Hepatocyte (in vitro differentiated cells): ENCODE data around the gene FOXF1. TPM values are rescaled to one million over a fixed set of nuclear protein-coding genes. Genes with fewer than 3 reads are reported as not detected.

Source experiments
- DNase-seq: peaks from one replicate; pipeline ENCODE4 v3.0.0-alpha.2; 2016; ENCODE audit warnings: low spot score
- H2AFZ ChIP-seq: fragments of 200-600 bp; sonication (generic); 2 replicates; pipeline ENCODE4 v1.6.0; 2016; ENCODE audit warnings: antibody characterized with exemption, mild to moderate bottlenecking
- H3K27ac ChIP-seq: fragments of 200-600 bp; sonication (generic); 2 replicates; pipeline ENCODE4 v1.5.1; 2016; ENCODE audit warnings: mild to moderate bottlenecking
- H3K27me3 ChIP-seq: fragments of 200-600 bp; sonication (generic); 2 replicates; pipeline ENCODE4 v1.6.1; 2016
- H3K36me3 ChIP-seq: fragments of 200-600 bp; sonication (generic); replicated peaks from 2 replicates; pipeline ENCODE4 v1.5.1; 2016; ENCODE audit warnings: low read depth; ENCODE audit not compliant: insufficient read depth
- H3K4me1 ChIP-seq: fragments of 200-600 bp; sonication (generic); 2 replicates; pipeline ENCODE4 v1.5.1; 2016; ENCODE audit warnings: mild to moderate bottlenecking, moderate library complexity; ENCODE audit not compliant: insufficient read depth
- H3K4me2 ChIP-seq: fragments of 200-600 bp; sonication (generic); 2 replicates; pipeline ENCODE4 v1.6.0; 2016
- H3K4me3 ChIP-seq: fragments of 200-600 bp; sonication (generic); 2 replicates; pipeline ENCODE4 v1.5.1; 2016; ENCODE audit warnings: mild to moderate bottlenecking
- H3K79me2 ChIP-seq: fragments of 200-600 bp; sonication (generic); 2 replicates; pipeline ENCODE4 v1.6.0; 2017; ENCODE audit warnings: mild to moderate bottlenecking
- H3K9me2 ChIP-seq: fragments of 200-600 bp; sonication (generic); replicated peaks from 2 replicates; pipeline ENCODE4 v1.6.0; 2017; ENCODE audit warnings: mild to moderate bottlenecking; ENCODE audit not compliant: insufficient read depth
- H3K9me3 ChIP-seq: fragments of 200-600 bp; sonication (generic); 2 replicates; pipeline ENCODE4 v1.5.1; 2016; ENCODE audit warnings: low read depth, mild to moderate bottlenecking
- H4K20me1 ChIP-seq: fragments of 200-600 bp; sonication (generic); 2 replicates; pipeline ENCODE4 v1.6.0; 2016; ENCODE audit warnings: mild to moderate bottlenecking; ENCODE audit not compliant: insufficient read depth, poor library complexity, severe bottlenecking
- CTCF ChIP-seq: fragments of 200-600 bp; sonication (generic); IDR thresholded peaks from 2 replicates; pipeline ENCODE4 v1.5.1; 2016; ENCODE audit warnings: antibody characterized with exemption, mild to moderate bottlenecking; ENCODE audit not compliant: poor library complexity
- EZH2 ChIP-seq: fragments of 200-600 bp; sonication (generic); IDR thresholded peaks from 2 replicates; pipeline ENCODE4 v1.6.1; 2016; ENCODE audit warnings: antibody characterized with exemption, mild to moderate bottlenecking, borderline replicate concordance
- EZH2phosphoT487 ChIP-seq: fragments of 200-600 bp; sonication (generic); IDR thresholded peaks from one replicate; pipeline ENCODE4 v1.6.1; 2018; ENCODE audit warnings: antibody characterized with exemption, mild to moderate bottlenecking, low read depth, moderate library complexity; ENCODE audit not compliant: unreplicated experiment, severe bottlenecking
- WGBS: methylation state at CpG from one replicate; pipeline ENCODE4 v1.1.6; 2016; ENCODE audit warnings: low lambda C conversion rate; ENCODE audit errors: missing lambda C conversion rate; 5-methylcytosine and 5-hydroxymethylcytosine counted together
- polyA plus RNA-seq: library from polyadenylated mRNA; unstranded; fragments of >200 nt; fragmentation: Nextera tagmentation; extraction: Ambion mirVana; gene quantifications from 2 replicates; pipeline ENCODE4 v1.2.1, GENCODE V29; 2016
- total RNA-seq: library from RNA; depleted of rRNA; stranded (reverse); fragments of >200 nt; gene quantifications from 2 replicates; pipeline ENCODE4 v1.2.3, GENCODE V29; 2014

The FOXF1 gene
- total and polyA plus RNA-seq, 2 experiments from 2014 or later: 26.8 to 37.4 TPM

GRCh38 chr16:86532526-86532815 lies 22.1 kb downstream of the FOXF1 start:
- no peak for DNase-seq
- no peak for TF ChIP-seq EZH2
- TF ChIP-seq EZH2phosphoT487: no peak
- TF ChIP-seq CTCF: no peak
- WGBS: 94% methylated on average over 7 of the region's 7 CpGs
- Histone ChIP-seq H3K27ac (no peak overlapping the region), H3K27me3 (no peaks in the 10 kb centered on the region), H3K4me3 (no peak overlapping the region), H3K9me3 (no peaks in the 10 kb centered on the region), H3K4me2 (no peak overlapping the region), H3K4me1 (no peaks in the 10 kb centered on the region), H3K9me2 (no peaks in the 10 kb centered on the region), H3K36me3 (no peaks in the 10 kb centered on the region), H4K20me1 (no peaks in the 10 kb centered on the region), H3K79me2 (no peaks in the 10 kb centered on the region), H2AFZ (no peak overlapping the region)

GRCh38 chr16:86533076-86533475 lies 22.7 kb downstream of the FOXF1 start:
- H3K9me2 ChIP-seq: no peaks in the 10 kb centered on the region
- no peaks in the 10 kb centered on the region for H3K79me2 ChIP-seq
- H4K20me1 ChIP-seq: no peaks in the 10 kb centered on the region
- no peaks in the 10 kb centered on the region for H3K27me3 ChIP-seq
- TF ChIP-seq CTCF (no peak), EZH2phosphoT487 (no peak), EZH2 (no peak)
- no peak overlapping the region for H3K4me2 ChIP-seq
- 93% methylated on average over 8 of the region's 8 CpGs for WGBS
- no peaks in the 10 kb centered on the region for H3K9me3 ChIP-seq
- no peak for DNase-seq
- H3K4me3 ChIP-seq: no peak overlapping the region
- no peaks in the 10 kb centered on the region for H3K36me3 ChIP-seq
- H2AFZ ChIP-seq: no peak overlapping the region
- H3K4me1 ChIP-seq: no peaks in the 10 kb centered on the region
- H3K27ac ChIP-seq: no peak overlapping the region

GRCh38 chr16:86533767-86534351 lies 23.5 kb downstream of the FOXF1 start:
- no peaks in the 10 kb centered on the region for H3K36me3 ChIP-seq
- H3K79me2 ChIP-seq: no peaks in the 10 kb centered on the region
- WGBS: 96% methylated on average over 8 of the region's 8 CpGs
- no peaks in the 10 kb centered on the region for H3K9me3 ChIP-seq
- TF ChIP-seq EZH2phosphoT487 (no peak), CTCF (no peak), EZH2 (no peak)
- no peaks in the 10 kb centered on the region for H3K27me3 ChIP-seq
- no peaks in the 10 kb centered on the region for H4K20me1 ChIP-seq
- no peak overlapping the region for H3K4me2 ChIP-seq
- H3K27ac ChIP-seq: no peak overlapping the region
- H2AFZ ChIP-seq: no peak overlapping the region
- no peaks in the 10 kb centered on the region for H3K4me1 ChIP-seq
- no peaks in the 10 kb centered on the region for H3K9me2 ChIP-seq
- H3K4me3 ChIP-seq: no peak overlapping the region
- DNase-seq: no peak
